ENCODE results near the gene UBE2Q1.

UBE2Q1 gene

DNA sequence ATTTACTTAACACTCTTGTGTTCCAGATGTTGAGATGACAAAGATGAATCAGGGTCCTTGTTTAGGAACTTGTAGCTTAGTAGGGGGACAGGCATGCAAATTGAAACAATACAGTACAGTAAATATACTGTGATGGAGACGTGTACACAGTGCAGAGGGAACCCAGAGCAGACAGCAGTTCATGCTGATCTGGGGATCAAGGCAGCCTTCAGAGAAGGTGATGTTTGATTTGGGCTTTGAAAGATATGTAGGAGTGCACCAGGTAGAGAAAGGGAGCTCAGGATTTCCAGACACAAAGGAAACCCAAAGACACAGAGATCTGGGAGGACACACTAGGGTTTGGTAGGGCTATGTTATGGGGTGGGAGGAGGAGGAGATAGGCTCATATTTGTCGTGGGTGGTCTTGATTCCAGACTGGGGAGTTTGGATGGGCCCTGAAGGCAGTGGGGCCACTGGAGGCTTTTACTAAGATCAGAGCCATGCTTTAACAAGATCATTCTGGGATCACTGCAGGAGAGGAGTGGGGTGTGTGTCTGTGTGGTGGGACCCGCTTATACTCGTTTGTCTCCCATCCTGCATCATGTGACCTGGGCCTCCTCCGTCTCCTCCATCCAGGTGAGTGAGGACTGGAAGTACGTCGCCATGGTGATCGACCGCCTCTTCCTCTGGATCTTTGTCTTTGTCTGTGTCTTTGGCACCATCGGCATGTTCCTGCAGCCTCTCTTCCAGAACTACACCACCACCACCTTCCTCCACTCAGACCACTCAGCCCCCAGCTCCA lies 16.9 kb upstream of the UBE2Q1 start:
- no peak overlapping the region for H3K4me3 ChIP-seq (ENCODE audit: low read depth, low read length)
- H3K27me3 ChIP-seq: no peaks in the 10 kb centered on the region
- TF ChIP-seq, protein P1, sequence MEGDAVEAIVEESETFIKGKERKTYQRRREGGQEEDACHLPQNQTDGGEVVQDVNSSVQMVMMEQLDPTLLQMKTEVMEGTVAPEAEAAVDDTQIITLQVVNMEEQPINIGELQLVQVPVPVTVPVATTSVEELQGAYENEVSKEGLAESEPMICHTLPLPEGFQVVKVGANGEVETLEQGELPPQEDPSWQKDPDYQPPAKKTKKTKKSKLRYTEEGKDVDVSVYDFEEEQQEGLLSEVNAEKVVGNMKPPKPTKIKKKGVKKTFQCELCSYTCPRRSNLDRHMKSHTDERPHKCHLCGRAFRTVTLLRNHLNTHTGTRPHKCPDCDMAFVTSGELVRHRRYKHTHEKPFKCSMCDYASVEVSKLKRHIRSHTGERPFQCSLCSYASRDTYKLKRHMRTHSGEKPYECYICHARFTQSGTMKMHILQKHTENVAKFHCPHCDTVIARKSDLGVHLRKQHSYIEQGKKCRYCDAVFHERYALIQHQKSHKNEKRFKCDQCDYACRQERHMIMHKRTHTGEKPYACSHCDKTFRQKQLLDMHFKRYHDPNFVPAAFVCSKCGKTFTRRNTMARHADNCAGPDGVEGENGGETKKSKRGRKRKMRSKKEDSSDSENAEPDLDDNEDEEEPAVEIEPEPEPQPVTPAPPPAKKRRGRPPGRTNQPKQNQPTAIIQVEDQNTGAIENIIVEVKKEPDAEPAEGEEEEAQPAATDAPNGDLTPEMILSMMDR (IDR thresholded peaks at IDR 0.05; ENCODE audit: low read depth, low read length): no peak
- H3K9me3 ChIP-seq: no peaks in the 10 kb centered on the region
- DNase-seq: no peak
- peaks cover 6% of the 10 kb centered on the region for H3K4me1 ChIP-seq
- peaks cover 86% of the 10 kb centered on the region for H3K36me3 ChIP-seq

DNA sequence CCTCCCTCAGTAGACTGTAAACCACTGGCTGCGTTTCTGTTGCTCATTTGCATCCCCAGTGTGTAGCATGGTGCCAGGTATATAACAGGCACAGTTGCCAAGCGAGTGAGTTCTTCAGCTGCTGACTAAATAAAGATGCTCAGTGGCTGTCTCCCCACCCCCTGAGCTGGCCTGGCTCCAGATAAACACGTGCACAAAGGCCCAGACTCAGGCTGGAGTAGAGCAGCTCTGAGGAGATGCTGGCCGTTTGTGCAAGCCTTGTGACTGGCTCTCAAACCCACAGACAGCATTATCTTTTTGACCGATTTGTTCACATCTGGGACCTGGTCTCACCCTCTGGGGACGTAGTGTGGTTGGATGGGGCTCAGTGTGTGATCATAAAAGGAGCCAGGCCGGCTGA lies 16.3 kb upstream of the UBE2Q1 start:
- H3K4me1 ChIP-seq: peaks cover 6% of the 10 kb centered on the region
- no peak overlapping the region for H3K4me3 ChIP-seq (ENCODE audit: low read depth, low read length)
- H3K9me3 ChIP-seq: no peaks in the 10 kb centered on the region
- TF ChIP-seq, protein P1 (IDR thresholded peaks at IDR 0.05; ENCODE audit: low read depth, low read length): no peak
- peak; percentile 87 for DNase-seq
- peaks cover 85% of the 10 kb centered on the region for H3K36me3 ChIP-seq
- no peaks in the 10 kb centered on the region for H3K27me3 ChIP-seq

DNA sequence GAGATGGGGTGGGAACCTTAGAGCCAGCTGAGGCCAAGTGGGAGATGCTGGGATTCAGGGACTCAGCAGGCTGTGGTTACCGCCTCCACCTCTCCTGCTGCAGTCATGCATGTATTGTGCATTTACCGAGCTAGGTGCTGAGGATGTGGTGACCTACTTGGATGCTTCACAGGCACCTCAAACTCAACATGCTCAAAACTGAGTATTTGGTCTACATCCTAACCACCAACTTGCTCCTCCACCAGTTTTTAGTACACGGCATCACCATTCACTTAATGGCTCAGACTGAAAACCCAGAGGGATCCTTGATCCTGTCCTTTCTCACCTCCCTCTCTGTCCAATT lies 14.7 kb upstream of the UBE2Q1 start:
- no peak overlapping the region for H3K4me3 ChIP-seq (ENCODE audit: low read depth, low read length)
- TF ChIP-seq, protein P1 (IDR thresholded peaks at IDR 0.05; ENCODE audit: low read depth, low read length): no peak
- H3K9me3 ChIP-seq: no peaks in the 10 kb centered on the region
- H3K4me1 ChIP-seq: peaks cover 6% of the 10 kb centered on the region
- H3K36me3 ChIP-seq: peaks cover 71% of the 10 kb centered on the region
- no peaks in the 10 kb centered on the region for H3K27me3 ChIP-seq
- no peak for DNase-seq

DNA sequence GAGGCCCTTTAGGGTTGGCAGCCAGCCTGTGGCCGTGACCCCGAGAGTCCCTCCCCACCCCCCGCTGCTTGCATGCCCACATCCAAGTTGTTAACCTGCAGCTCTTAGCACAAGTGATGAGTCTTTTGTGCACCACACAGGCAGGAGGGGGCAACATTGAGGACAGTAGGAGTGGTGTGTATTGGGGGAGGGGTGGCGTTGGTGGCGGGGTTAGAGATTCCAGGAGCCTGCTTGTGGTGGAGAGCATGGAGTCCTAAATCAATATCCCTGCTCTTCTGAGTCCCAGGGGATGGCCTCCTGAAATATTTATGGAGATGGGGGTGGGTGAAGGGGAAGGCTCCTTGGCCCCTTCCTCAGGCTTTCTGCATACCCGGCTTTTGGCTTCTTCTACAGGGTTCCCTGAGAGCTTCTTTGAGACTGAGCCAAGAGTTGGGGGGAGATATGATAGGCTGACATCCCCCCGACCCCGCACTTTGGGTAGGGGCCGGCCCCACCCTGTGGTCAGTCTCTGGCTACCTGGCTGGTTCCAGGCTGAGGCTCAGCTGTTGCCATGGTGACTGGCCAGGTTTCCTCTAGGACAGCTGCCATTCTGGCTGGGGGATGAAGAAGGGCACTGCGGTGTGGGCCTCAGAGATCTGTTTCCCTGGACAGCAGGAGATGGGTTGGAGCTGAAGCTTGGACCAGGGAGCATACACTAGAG lies 14.2 kb upstream of the UBE2Q1 start:
- Histone ChIP-seq H3K4me3 (ENCODE audit: low read depth, low read length) (no peak overlapping the region), H3K9me3 (no peaks in the 10 kb centered on the region), H3K27me3 (no peaks in the 10 kb centered on the region), H3K36me3 (peaks cover 66% of the 10 kb centered on the region), H3K4me1 (peaks cover 6% of the 10 kb centered on the region)
- DNase-seq: no peak
- TF ChIP-seq, protein P1 (IDR thresholded peaks at IDR 0.05; ENCODE audit: low read depth, low read length): no peak

DNA sequence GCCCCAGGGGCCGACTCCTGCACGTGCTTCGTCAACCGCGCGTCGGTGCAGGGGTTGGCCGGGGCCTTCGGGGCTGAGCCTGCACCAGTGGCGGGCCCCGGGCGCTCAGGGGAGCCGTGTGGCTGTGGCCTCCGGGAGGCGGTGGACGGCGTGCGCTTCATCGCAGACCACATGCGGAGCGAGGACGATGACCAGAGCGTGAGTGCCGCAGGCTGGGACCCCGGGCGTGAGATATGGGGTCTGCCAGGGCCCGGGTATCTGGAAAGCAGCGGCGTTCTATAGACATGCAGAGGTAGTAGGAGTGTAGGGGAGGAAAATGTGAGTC lies 13.5 kb upstream of the UBE2Q1 start:
- H3K4me3 ChIP-seq (ENCODE audit: low read depth, low read length): no peak overlapping the region
- DNase-seq: no peak
- no peaks in the 10 kb centered on the region for H3K9me3 ChIP-seq
- TF ChIP-seq, protein P1 (IDR thresholded peaks at IDR 0.05; ENCODE audit: low read depth, low read length): no peak
- H3K4me1 ChIP-seq: peaks cover 6% of the 10 kb centered on the region
- peaks cover 59% of the 10 kb centered on the region for H3K36me3 ChIP-seq
- no peaks in the 10 kb centered on the region for H3K27me3 ChIP-seq
